ENCODE data around the gene LACTBL1. TPM values are rescaled to one million over a fixed set of nuclear protein-coding genes. Genes with fewer than 3 reads are reported as not detected.

The LACTBL1 gene
- total and polyA plus RNA-seq, 2 experiments from 2014 or later: not detected

DNA sequence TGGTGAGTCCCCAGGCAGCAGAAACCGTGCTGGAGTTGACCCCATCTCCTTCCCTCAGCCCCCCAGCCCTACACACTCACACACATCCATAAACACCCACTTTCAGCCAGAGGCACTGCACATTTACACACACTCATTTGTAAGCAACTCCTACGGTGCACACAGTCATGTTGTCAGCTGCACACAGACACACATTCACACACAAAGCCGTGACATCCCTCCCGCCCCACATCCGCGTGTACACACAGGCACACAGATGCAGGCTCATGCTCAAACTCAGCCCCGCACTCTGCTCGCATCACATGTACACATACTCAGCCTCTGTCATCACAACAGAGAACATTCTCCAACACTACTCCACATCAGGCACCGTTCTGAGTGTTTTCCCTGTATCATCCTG, 47.6 kb downstream of the LACTBL1 start:
- Histone ChIP-seq H3K4me2 (no peak overlapping the region), H3K27ac (ENCODE audit: low read depth) (no peak overlapping the region), H3K36me3 (ENCODE audit: insufficient read depth) (no peaks in the 10 kb centered on the region), H3K4me1 (ENCODE audit: insufficient read depth) (no peaks in the 10 kb centered on the region), H3K9me2 (ENCODE audit: insufficient read depth) (no peaks in the 10 kb centered on the region), H3K4me3 (no peak overlapping the region), H3K79me2 (replicated peaks; ENCODE audit: insufficient read depth) (no peaks in the 10 kb centered on the region), H3K27me3 (ENCODE audit: insufficient read depth) (no peaks in the 10 kb centered on the region), H2AFZ (no peak overlapping the region), H4K20me1 (replicated peaks; ENCODE audit: insufficient read depth) (no peaks in the 10 kb centered on the region), H3F3A (replicated peaks; ENCODE audit: low read depth) (no peaks in the 10 kb centered on the region)
- H3K27me3 Mint-ChIP-seq (ENCODE audit: insufficient read depth, low read depth, poor library complexity): peaks cover 12% of the 10 kb centered on the region
- peaks cover 2% of the 10 kb centered on the region; the same call in 1 of the 3 replicates for H3K4me1 Mint-ChIP-seq
- no peak for DNase-seq (ENCODE audit: low spot score)
- no peaks in the 10 kb centered on the region for H3K9me3 Mint-ChIP-seq
- no peaks in the 10 kb centered on the region for H3K36me3 Mint-ChIP-seq (ENCODE audit: low read depth)
- no peak for TF ChIP-seq EZH2 (IDR thresholded peaks at IDR 0.05; ENCODE audit: low read depth, unreplicated experiment)
- TF ChIP-seq CREB1 (CRISPR knock-in tag; IDR thresholded peaks at IDR 0.05; ENCODE audit: low read depth): no peak
- TF ChIP-seq, protein P1, sequence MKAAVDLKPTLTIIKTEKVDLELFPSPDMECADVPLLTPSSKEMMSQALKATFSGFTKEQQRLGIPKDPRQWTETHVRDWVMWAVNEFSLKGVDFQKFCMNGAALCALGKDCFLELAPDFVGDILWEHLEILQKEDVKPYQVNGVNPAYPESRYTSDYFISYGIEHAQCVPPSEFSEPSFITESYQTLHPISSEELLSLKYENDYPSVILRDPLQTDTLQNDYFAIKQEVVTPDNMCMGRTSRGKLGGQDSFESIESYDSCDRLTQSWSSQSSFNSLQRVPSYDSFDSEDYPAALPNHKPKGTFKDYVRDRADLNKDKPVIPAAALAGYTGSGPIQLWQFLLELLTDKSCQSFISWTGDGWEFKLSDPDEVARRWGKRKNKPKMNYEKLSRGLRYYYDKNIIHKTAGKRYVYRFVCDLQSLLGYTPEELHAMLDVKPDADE (IDR thresholded peaks at IDR 0.05): no peak
- TF ChIP-seq, protein P2, sequence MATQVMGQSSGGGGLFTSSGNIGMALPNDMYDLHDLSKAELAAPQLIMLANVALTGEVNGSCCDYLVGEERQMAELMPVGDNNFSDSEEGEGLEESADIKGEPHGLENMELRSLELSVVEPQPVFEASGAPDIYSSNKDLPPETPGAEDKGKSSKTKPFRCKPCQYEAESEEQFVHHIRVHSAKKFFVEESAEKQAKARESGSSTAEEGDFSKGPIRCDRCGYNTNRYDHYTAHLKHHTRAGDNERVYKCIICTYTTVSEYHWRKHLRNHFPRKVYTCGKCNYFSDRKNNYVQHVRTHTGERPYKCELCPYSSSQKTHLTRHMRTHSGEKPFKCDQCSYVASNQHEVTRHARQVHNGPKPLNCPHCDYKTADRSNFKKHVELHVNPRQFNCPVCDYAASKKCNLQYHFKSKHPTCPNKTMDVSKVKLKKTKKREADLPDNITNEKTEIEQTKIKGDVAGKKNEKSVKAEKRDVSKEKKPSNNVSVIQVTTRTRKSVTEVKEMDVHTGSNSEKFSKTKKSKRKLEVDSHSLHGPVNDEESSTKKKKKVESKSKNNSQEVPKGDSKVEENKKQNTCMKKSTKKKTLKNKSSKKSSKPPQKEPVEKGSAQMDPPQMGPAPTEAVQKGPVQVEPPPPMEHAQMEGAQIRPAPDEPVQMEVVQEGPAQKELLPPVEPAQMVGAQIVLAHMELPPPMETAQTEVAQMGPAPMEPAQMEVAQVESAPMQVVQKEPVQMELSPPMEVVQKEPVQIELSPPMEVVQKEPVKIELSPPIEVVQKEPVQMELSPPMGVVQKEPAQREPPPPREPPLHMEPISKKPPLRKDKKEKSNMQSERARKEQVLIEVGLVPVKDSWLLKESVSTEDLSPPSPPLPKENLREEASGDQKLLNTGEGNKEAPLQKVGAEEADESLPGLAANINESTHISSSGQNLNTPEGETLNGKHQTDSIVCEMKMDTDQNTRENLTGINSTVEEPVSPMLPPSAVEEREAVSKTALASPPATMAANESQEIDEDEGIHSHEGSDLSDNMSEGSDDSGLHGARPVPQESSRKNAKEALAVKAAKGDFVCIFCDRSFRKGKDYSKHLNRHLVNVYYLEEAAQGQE (IDR thresholded peaks at IDR 0.05; ENCODE audit: unreplicated experiment): no peak
- no peak for TF ChIP-seq JUNB (IDR thresholded peaks at IDR 0.05; ENCODE audit: unreplicated experiment)
- no peak for TF ChIP-seq NANOG (IDR thresholded peaks at IDR 0.05; ENCODE audit: borderline replicate concordance)
- no peak for TF ChIP-seq STAT1 (IDR thresholded peaks at IDR 0.05; ENCODE audit: unreplicated experiment)
- no peak for TF ChIP-seq ZNF331 (CRISPR knock-in tag; IDR thresholded peaks at IDR 0.05; ENCODE audit: low read depth)
- no peak for TF ChIP-seq POLR2AphosphoS5 (IDR thresholded peaks at IDR 0.05; ENCODE audit: low read depth)
- no peak for TF ChIP-seq EZH2phosphoT487 (IDR thresholded peaks at IDR 0.05; ENCODE audit: unreplicated experiment)
- TF ChIP-seq ZNF114 (CRISPR knock-in tag; IDR thresholded peaks at IDR 0.05): no peak
- TF ChIP-seq, protein P3, sequence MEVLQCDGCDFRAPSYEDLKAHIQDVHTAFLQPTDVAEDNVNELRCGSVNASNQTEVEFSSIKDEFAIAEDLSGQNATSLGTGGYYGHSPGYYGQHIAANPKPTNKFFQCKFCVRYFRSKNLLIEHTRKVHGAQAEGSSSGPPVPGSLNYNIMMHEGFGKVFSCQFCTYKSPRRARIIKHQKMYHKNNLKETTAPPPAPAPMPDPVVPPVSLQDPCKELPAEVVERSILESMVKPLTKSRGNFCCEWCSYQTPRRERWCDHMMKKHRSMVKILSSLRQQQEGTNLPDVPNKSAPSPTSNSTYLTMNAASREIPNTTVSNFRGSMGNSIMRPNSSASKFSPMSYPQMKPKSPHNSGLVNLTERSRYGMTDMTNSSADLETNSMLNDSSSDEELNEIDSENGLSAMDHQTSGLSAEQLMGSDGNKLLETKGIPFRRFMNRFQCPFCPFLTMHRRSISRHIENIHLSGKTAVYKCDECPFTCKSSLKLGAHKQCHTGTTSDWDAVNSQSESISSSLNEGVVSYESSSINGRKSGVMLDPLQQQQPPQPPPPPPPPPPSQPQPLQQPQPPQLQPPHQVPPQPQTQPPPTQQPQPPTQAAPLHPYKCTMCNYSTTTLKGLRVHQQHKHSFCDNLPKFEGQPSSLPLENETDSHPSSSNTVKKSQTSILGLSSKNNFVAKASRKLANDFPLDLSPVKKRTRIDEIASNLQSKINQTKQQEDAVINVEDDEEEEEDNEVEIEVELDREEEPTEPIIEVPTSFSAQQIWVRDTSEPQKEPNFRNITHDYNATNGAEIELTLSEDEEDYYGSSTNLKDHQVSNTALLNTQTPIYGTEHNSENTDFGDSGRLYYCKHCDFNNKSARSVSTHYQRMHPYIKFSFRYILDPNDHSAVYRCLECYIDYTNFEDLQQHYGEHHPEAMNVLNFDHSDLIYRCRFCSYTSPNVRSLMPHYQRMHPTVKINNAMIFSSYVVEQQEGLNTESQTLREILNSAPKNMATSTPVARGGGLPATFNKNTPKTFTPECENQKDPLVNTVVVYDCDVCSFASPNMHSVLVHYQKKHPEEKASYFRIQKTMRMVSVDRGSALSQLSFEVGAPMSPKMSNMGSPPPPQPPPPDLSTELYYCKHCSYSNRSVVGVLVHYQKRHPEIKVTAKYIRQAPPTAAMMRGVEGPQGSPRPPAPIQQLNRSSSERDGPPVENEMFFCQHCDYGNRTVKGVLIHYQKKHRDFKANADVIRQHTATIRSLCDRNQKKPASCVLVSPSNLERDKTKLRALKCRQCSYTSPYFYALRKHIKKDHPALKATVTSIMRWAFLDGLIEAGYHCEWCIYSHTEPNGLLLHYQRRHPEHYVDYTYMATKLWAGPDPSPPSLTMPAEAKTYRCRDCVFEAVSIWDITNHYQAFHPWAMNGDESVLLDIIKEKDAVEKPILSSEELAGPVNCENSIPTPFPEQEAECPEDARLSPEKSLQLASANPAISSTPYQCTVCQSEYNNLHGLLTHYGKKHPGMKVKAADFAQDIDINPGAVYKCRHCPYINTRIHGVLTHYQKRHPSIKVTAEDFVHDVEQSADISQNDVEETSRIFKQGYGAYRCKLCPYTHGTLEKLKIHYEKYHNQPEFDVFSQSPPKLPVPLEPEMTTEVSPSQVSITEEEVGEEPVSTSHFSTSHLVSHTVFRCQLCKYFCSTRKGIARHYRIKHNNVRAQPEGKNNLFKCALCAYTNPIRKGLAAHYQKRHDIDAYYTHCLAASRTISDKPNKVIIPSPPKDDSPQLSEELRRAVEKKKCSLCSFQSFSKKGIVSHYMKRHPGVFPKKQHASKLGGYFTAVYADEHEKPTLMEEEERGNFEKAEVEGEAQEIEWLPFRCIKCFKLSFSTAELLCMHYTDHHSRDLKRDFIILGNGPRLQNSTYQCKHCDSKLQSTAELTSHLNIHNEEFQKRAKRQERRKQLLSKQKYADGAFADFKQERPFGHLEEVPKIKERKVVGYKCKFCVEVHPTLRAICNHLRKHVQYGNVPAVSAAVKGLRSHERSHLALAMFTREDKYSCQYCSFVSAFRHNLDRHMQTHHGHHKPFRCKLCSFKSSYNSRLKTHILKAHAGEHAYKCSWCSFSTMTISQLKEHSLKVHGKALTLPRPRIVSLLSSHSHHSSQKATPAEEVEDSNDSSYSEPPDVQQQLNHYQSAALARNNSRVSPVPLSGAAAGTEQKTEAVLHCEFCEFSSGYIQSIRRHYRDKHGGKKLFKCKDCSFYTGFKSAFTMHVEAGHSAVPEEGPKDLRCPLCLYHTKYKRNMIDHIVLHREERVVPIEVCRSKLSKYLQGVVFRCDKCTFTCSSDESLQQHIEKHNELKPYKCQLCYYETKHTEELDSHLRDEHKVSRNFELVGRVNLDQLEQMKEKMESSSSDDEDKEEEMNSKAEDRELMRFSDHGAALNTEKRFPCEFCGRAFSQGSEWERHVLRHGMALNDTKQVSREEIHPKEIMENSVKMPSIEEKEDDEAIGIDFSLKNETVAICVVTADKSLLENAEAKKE (CRISPR knock-in tag; IDR thresholded peaks at IDR 0.05): no peak
- TF ChIP-seq, protein P4, sequence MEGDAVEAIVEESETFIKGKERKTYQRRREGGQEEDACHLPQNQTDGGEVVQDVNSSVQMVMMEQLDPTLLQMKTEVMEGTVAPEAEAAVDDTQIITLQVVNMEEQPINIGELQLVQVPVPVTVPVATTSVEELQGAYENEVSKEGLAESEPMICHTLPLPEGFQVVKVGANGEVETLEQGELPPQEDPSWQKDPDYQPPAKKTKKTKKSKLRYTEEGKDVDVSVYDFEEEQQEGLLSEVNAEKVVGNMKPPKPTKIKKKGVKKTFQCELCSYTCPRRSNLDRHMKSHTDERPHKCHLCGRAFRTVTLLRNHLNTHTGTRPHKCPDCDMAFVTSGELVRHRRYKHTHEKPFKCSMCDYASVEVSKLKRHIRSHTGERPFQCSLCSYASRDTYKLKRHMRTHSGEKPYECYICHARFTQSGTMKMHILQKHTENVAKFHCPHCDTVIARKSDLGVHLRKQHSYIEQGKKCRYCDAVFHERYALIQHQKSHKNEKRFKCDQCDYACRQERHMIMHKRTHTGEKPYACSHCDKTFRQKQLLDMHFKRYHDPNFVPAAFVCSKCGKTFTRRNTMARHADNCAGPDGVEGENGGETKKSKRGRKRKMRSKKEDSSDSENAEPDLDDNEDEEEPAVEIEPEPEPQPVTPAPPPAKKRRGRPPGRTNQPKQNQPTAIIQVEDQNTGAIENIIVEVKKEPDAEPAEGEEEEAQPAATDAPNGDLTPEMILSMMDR (conservative IDR thresholded peaks at IDR 0.05; ENCODE audit: low read depth in 2 of 2): no peak
- no peak for ATAC-seq
- H3K4me3 Mint-ChIP-seq: no peak overlapping the region
- H3K27ac Mint-ChIP-seq: no peak overlapping the region
